H1 (cell line): ENCODE results near the gene BMF. TPM values are rescaled to one million over a fixed set of nuclear protein-coding genes. Genes with fewer than 3 reads are reported as not detected.

Experiments used
- HDAC6 ChIP-seq: IDR thresholded peaks from one replicate; pipeline ENCODE4 v1.7.1; 2012; ENCODE audit warnings: low read depth, mild to moderate bottlenecking, inconsistent platforms, low read length, moderate library complexity
- polyA plus RNA-seq, 7 experiments: library from polyadenylated mRNA; depleted of rRNA in 3 of 7; stranded (reverse) in 5 of 7; unstranded in 2 of 7; fragments of >200 nt in 5 of 7; fragments of 200-250 nt in 2 of 7; gene quantifications; 1 replicate in 5 of 7; 2 replicates in 1 of 7; 4 replicates in 1 of 7; pipeline versions ENCODE4 v1.2.1 to v1.2.3, GENCODE V29; 2011 to 2013; ENCODE audit warnings: missing spikeins in 2 of 7, mixed read lengths in 2 of 7
- total RNA-seq: library from RNA; stranded (reverse); fragmentation: NEBNext Ultra II Directional; extraction: Animal tissue kit (Norgen Biotek cat#: 25700); gene quantifications from 2 replicates; pipeline ENCODE4 v1.2.1, GENCODE V29; 2021

Gene BMF
- total and polyA plus RNA-seq, 2 of the 8 experiments (the other 6 are each of a cell fraction or from before 2014, with no cell fraction given): 21.2 to 24.2 TPM

DNA sequence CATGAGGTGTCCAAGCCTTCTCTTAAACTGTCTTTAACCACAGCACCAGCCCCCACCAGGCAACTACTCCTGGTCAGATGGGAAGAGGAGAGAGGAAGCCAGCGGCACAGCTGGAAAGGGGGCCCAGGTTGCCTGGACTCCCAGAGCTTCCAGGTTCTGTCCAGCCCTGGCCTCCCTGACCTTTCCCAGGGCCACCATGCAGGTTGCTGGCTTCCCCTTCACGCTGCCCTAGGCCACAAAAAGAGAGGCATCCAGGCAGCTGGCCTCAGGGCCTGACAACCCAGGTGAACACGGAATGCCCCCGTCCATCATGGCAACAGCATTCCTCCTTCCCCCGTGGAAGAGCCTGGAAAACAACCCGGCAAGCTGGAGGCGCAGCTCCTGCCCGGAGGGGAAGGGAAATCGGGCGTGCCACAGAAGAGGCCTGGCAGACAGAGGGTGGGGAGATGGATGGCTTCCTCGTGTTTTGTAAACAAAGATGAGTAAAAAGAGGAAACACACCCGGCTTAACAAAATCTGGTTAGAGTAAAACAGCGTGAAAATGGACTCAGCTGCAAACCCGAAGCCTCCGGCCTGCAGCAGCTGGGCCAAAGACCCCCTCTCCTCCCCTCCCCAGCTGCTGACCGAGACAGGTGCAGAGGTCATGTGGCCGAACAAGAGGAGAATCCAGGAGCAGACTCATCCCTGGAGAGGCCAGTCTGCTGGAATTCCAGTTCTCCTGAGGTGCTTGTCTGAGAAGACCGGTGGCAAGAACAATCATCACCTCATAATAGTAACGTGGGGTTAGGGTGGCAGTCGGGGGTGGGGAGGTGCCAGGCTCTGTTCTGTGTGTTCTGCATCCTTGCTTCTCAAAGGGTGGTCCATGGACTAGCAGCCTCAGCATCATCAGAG lies 15.5 kb downstream of the BMF start (continued):
- no peak for TF ChIP-seq HDAC6
